Measurements from ENCODE around the gene CPT1A. TPM values are rescaled to one million over a fixed set of nuclear protein-coding genes. Genes with fewer than 3 reads are reported as not detected.

Gene CPT1A
- total and polyA plus RNA-seq, 2 experiments from 2014 or later = 9.6 to 20.1 TPM

- no peak for TF ChIP-seq EZH2 (IDR thresholded peaks at IDR 0.05; ENCODE audit: insufficient read depth, poor library complexity, severe bottlenecking)
- no peak for TF ChIP-seq EZH2phosphoT487 (IDR thresholded peaks at IDR 0.05; ENCODE audit: insufficient read depth, low read depth)
- Histone ChIP-seq H3K4me1 (ENCODE audit: insufficient read depth) (no peaks in the 10 kb centered on the region), H3K79me2 (ENCODE audit: insufficient read depth) (no peaks in the 10 kb centered on the region), H3K9me3 (ENCODE audit: low read depth) (no peaks in the 10 kb centered on the region), H4K20me1 (ENCODE audit: insufficient read depth) (no peaks in the 10 kb centered on the region), H3K27me3 (replicated peaks; ENCODE audit: insufficient read depth) (no peaks in the 10 kb centered on the region), H3K9ac (no peak overlapping the region), H2AFZ (no peak overlapping the region), H3K4me2 (ENCODE audit: unreplicated experiment) (no peak overlapping the region), H3K9me2 (ENCODE audit: insufficient read depth) (no peaks in the 10 kb centered on the region), H3K27ac (no peak overlapping the region), H3K36me3 (ENCODE audit: low read depth) (no peaks in the 10 kb centered on the region), H3F3A (ENCODE audit: insufficient read depth) (peaks cover 17% of the 10 kb centered on the region; the same call in 1 of the 2 replicates), H3K4me3 (no peak overlapping the region)
- DNase-seq = no peak
- WGBS, 2 experiments (ENCODE audit: low coverage in 1 of 2, low lambda C conversion rate in 2 of 2, missing lambda C conversion rate in 2 of 2) = 79 to 85% methylated on average over 2 of the region's 2 CpGs
- in situ Hi-C loops (cut with MboI) = no loop called here
Observed at GRCh38 chr11:68748061-68748460, 93.7 kb downstream of the CPT1A start.

GRCh38 chr11:68743539-68743938 is 98.2 kb downstream of the CPT1A start:
- no peak overlapping the region for H3K4me3 ChIP-seq
- H3K27me3 ChIP-seq (replicated peaks; ENCODE audit: insufficient read depth) = no peaks in the 10 kb centered on the region
- H3K27ac ChIP-seq = no peak overlapping the region
- no peaks in the 10 kb centered on the region for H3K4me1 ChIP-seq (ENCODE audit: insufficient read depth)
- no peaks in the 10 kb centered on the region for H3K9me2 ChIP-seq (ENCODE audit: insufficient read depth)
- H4K20me1 ChIP-seq (ENCODE audit: insufficient read depth) = no peaks in the 10 kb centered on the region
- in situ Hi-C loops (cut with MboI) = no loop called here
- H2AFZ ChIP-seq = no peak overlapping the region
- H3K36me3 ChIP-seq (ENCODE audit: low read depth) = no peaks in the 10 kb centered on the region
- H3K79me2 ChIP-seq (ENCODE audit: insufficient read depth) = no peaks in the 10 kb centered on the region
- H3K4me2 ChIP-seq (ENCODE audit: unreplicated experiment) = no peak overlapping the region
- no peak for DNase-seq
- H3F3A ChIP-seq (ENCODE audit: insufficient read depth) = 0 out of 2 replicates have a peak, but pooled peaks cover 5% of the 10 kb centered on the region
- H3K9me3 ChIP-seq (ENCODE audit: low read depth) = no peaks in the 10 kb centered on the region
- H3K9ac ChIP-seq = no peak overlapping the region
- no peak for TF ChIP-seq EZH2phosphoT487 (IDR thresholded peaks at IDR 0.05; ENCODE audit: insufficient read depth, low read depth)
- no peak for TF ChIP-seq EZH2 (IDR thresholded peaks at IDR 0.05; ENCODE audit: insufficient read depth, poor library complexity, severe bottlenecking)
- 73 to 88% methylated on average over 3 of the region's 3 CpGs for WGBS, 2 experiments (ENCODE audit: low coverage in 1 of 2, low lambda C conversion rate in 2 of 2, missing lambda C conversion rate in 2 of 2)

GRCh38 chr11:68741463-68741862 is 100.3 kb downstream of the CPT1A start:
- in situ Hi-C loops (cut with MboI) = no loop called here
- no peaks in the 10 kb centered on the region for H3K79me2 ChIP-seq (ENCODE audit: insufficient read depth)
- WGBS, 2 experiments (ENCODE audit: low coverage in 1 of 2, low lambda C conversion rate in 2 of 2, missing lambda C conversion rate in 2 of 2) = 71 to 75% methylated on average over 7 of the region's 7 CpGs
- no peaks in the 10 kb centered on the region for H3K27me3 ChIP-seq (replicated peaks; ENCODE audit: insufficient read depth)
- no peaks in the 10 kb centered on the region for H3F3A ChIP-seq (ENCODE audit: insufficient read depth)
- H3K9ac ChIP-seq = no peak overlapping the region
- H3K9me3 ChIP-seq (ENCODE audit: low read depth) = no peaks in the 10 kb centered on the region
- no peaks in the 10 kb centered on the region for H3K4me1 ChIP-seq (ENCODE audit: insufficient read depth)
- no peaks in the 10 kb centered on the region for H4K20me1 ChIP-seq (ENCODE audit: insufficient read depth)
- no peak for DNase-seq
- no peak overlapping the region for H3K27ac ChIP-seq
- no peak for TF ChIP-seq EZH2phosphoT487 (IDR thresholded peaks at IDR 0.05; ENCODE audit: insufficient read depth, low read depth)
- TF ChIP-seq EZH2 (IDR thresholded peaks at IDR 0.05; ENCODE audit: insufficient read depth, poor library complexity, severe bottlenecking) = no peak
- H3K36me3 ChIP-seq (ENCODE audit: low read depth) = no peaks in the 10 kb centered on the region
- H3K4me3 ChIP-seq = no peak overlapping the region
- H2AFZ ChIP-seq = no peak overlapping the region
- no peak overlapping the region for H3K4me2 ChIP-seq (ENCODE audit: unreplicated experiment)
- H3K9me2 ChIP-seq (ENCODE audit: insufficient read depth) = no peaks in the 10 kb centered on the region

GRCh38 chr11:68735646-68736045 is 106.1 kb downstream of the CPT1A start:
- Histone ChIP-seq H3F3A (ENCODE audit: insufficient read depth) (no peaks in the 10 kb centered on the region), H3K9me2 (ENCODE audit: insufficient read depth) (no peaks in the 10 kb centered on the region), H3K27ac (no peak overlapping the region), H3K79me2 (ENCODE audit: insufficient read depth) (no peaks in the 10 kb centered on the region), H3K4me2 (ENCODE audit: unreplicated experiment) (no peak overlapping the region), H3K4me3 (no peak overlapping the region), H3K36me3 (ENCODE audit: low read depth) (no peaks in the 10 kb centered on the region), H2AFZ (no peak overlapping the region), H4K20me1 (ENCODE audit: insufficient read depth) (no peaks in the 10 kb centered on the region), H3K27me3 (replicated peaks; ENCODE audit: insufficient read depth) (peaks cover 30% of the 10 kb centered on the region), H3K9ac (no peak overlapping the region), H3K4me1 (ENCODE audit: insufficient read depth) (no peaks in the 10 kb centered on the region), H3K9me3 (ENCODE audit: low read depth) (no peaks in the 10 kb centered on the region)
- WGBS, 2 experiments (ENCODE audit: low coverage in 1 of 2, low lambda C conversion rate in 2 of 2, missing lambda C conversion rate in 2 of 2) = 91% methylated on average over 6 of the region's 6 CpGs
- DNase-seq = no peak
- no peak for TF ChIP-seq EZH2 (IDR thresholded peaks at IDR 0.05; ENCODE audit: insufficient read depth, poor library complexity, severe bottlenecking)
- TF ChIP-seq EZH2phosphoT487 (IDR thresholded peaks at IDR 0.05; ENCODE audit: insufficient read depth, low read depth) = no peak
- in situ Hi-C loops (cut with MboI) = no loop called here

- no peaks in the 10 kb centered on the region for H3K79me2 ChIP-seq (ENCODE audit: insufficient read depth)
- no peak overlapping the region for H2AFZ ChIP-seq
- no peak for DNase-seq
- TF ChIP-seq EZH2 (IDR thresholded peaks at IDR 0.05; ENCODE audit: insufficient read depth, poor library complexity, severe bottlenecking) (no peak), EZH2phosphoT487 (IDR thresholded peaks at IDR 0.05; ENCODE audit: insufficient read depth, low read depth) (no peak)
- H3K36me3 ChIP-seq (ENCODE audit: low read depth) = no peaks in the 10 kb centered on the region
- H3K4me2 ChIP-seq (ENCODE audit: unreplicated experiment) = no peak overlapping the region
- no peaks in the 10 kb centered on the region for H3K9me3 ChIP-seq (ENCODE audit: low read depth)
- no peak overlapping the region for H3K27ac ChIP-seq
- H3K9me2 ChIP-seq (ENCODE audit: insufficient read depth) = no peaks in the 10 kb centered on the region
- 67 to 71% methylated on average over 6 of the region's 6 CpGs for WGBS, 2 experiments (ENCODE audit: low coverage in 1 of 2, low lambda C conversion rate in 2 of 2, missing lambda C conversion rate in 2 of 2)
- H3K9ac ChIP-seq = no peak overlapping the region
- in situ Hi-C loops (cut with MboI) = no loop called here
- H3K27me3 ChIP-seq (replicated peaks; ENCODE audit: insufficient read depth) = peaks cover 30% of the 10 kb centered on the region
- H3K4me1 ChIP-seq (ENCODE audit: insufficient read depth) = no peaks in the 10 kb centered on the region
- H3F3A ChIP-seq (ENCODE audit: insufficient read depth) = no peaks in the 10 kb centered on the region
- no peaks in the 10 kb centered on the region for H4K20me1 ChIP-seq (ENCODE audit: insufficient read depth)
- no peak overlapping the region for H3K4me3 ChIP-seq
Observed at GRCh38 chr11:68735125-68735524, 106.6 kb downstream of the CPT1A start.
